HG03060 (cell line): ENCODE results near the gene SMIM43.
A peak's percentile ranks its signal among the peaks of the same experiment; 100 is the strongest.
"Not testable (repeated sequence)": the region's sequence is repeated elsewhere in the genome, so short reads cannot be mapped to it uniquely, and the experiment has no call there.

Experiments used
- ATAC-seq: cut with Tn5 transposase; IDR thresholded peaks from one replicate; pipeline ENCODE4 v1.9.1; 2021; ENCODE audit warnings: low read depth, moderate number of reproducible peaks; ENCODE audit not compliant: unreplicated experiment

SMIM43 gene

GRCh38 chr4:121738780-121739535 lies 26.0 kb downstream of the SMIM43 start:
- no peak for ATAC-seq

- no peak for ATAC-seq
Observed at GRCh38 chr4:121737846-121738554, 27.0 kb downstream of the SMIM43 start.

GRCh38 chr4:121736735-121737351 lies 28.1 kb downstream of the SMIM43 start:
- no peak for ATAC-seq

GRCh38 chr4:121734571-121734970 lies 30.4 kb downstream of the SMIM43 start:
- ATAC-seq, result no peak

GRCh38 chr4:121733942-121734341 lies 31.0 kb downstream of the SMIM43 start:
- no peak for ATAC-seq

GRCh38 chr4:121729753-121730152 lies 35.2 kb downstream of the SMIM43 start:
- not testable (repeated sequence) for ATAC-seq

GRCh38 chr4:121728798-121729226 lies 36.2 kb downstream of the SMIM43 start:
- no peak for ATAC-seq

- no peak for ATAC-seq
Observed at GRCh38 chr4:121728066-121728465, 36.9 kb downstream of the SMIM43 start.

GRCh38 chr4:121726642-121727268 lies 38.2 kb downstream of the SMIM43 start:
- ATAC-seq, result peak; percentile 99

- ATAC-seq, result no peak
Observed at GRCh38 chr4:121724671-121725070, 40.3 kb downstream of the SMIM43 start.

- no peak for ATAC-seq
Observed at GRCh38 chr4:121721700-121722099, 43.3 kb downstream of the SMIM43 start.

GRCh38 chr4:121720109-121720508 lies 44.9 kb downstream of the SMIM43 start:
- ATAC-seq, result no peak

GRCh38 chr4:121717680-121718237 lies 47.2 kb downstream of the SMIM43 start:
- no peak for ATAC-seq

- ATAC-seq, result no peak
Observed at GRCh38 chr4:121714548-121714947, 50.4 kb downstream of the SMIM43 start.

GRCh38 chr4:121712783-121713182 lies 52.2 kb downstream of the SMIM43 start:
- no peak for ATAC-seq

GRCh38 chr4:121712001-121712651 lies 52.8 kb downstream of the SMIM43 start:
- ATAC-seq, result no peak

GRCh38 chr4:121711263-121712000 lies 53.5 kb downstream of the SMIM43 start:
- ATAC-seq, result peak; percentile 87

- no peak for ATAC-seq
Observed at GRCh38 chr4:121709766-121710405, 55.1 kb downstream of the SMIM43 start.
